ENCODE results near the gene ANKRD10.

The ANKRD10 gene

DNA sequence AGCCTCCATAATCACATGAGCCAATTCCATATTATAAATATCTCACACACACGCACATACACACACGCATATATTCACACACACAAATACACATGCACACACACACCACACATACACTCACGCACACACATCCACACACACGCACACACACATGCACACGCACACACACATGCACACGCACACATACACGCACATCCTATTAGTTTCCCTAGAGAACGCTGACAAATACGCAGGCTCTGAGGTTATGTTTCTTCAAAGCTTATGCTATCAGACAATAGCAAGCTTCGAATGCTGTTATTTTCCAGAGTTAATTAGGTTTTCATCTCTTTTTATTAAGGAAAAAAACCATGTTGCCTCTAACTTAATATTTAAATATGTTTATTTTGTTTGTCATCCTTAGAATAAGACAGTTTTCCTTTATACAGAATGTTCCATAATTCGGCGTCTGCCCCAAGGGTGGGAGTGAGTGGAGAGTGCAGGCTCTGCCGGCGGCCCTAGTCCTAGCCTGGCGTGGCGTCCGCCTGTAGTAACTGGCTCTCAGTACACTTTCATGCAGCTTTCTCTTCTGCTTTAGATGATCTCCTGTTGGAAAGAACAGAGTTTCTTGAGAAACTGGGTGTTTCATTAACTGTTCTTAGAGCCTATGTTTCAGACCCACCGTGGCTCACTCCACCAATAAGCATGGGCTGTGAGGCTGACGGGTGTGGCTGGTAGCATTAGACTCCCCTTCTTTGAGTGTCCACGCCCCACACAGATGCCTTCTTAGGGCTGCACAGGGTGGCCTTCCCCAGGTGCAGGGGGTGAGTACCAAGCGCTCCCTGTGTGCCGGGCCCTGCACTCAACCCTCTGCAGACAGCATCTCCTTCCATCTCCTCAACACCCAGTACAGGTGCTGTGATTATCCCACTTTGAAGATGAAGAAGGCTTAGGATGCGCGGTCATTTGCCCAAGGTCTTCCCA is 30.4 kb upstream of the ANKRD10 start:
- no peak for DNase-seq

DNA sequence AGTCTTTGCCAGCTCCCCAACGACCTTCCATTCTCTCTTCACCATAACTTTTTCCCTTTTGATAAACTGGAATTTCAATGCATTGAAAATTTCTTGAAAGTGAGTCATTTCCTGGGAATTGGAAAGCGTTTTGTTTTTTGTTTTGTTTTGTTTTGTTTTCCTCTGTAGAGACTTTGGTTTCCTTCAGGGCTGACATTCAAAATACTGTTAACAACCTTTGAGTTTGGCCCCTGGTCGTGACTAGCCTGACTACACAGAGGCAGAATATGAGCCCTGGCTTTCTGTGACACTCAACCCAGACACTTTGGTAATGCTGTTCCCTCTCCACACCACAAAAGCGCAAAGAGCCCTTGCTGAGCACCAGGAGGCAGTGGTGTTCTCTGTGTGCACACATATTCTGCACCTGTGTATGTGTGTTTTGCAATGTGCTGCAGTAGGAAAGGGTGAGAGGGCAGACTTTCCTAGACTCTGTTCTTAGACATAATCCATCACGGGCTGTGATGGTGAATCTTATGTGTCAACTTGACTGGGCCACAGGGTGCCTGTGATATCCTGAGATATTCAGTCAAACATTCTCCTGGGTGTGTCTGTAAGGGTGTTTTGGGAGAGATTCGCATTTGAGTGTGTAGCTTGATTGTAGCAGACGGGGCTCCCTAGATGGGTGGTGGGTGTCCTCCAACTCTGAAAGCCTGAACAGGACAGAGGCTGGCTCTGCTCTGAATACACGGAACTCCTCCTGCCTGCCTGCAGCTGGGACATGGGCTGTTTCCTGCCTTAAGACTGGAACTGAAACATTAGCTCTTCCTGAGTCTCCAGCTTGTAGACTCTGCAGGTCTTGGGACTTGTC is 29.5 kb upstream of the ANKRD10 start:
- DNase-seq = no peak

DNA sequence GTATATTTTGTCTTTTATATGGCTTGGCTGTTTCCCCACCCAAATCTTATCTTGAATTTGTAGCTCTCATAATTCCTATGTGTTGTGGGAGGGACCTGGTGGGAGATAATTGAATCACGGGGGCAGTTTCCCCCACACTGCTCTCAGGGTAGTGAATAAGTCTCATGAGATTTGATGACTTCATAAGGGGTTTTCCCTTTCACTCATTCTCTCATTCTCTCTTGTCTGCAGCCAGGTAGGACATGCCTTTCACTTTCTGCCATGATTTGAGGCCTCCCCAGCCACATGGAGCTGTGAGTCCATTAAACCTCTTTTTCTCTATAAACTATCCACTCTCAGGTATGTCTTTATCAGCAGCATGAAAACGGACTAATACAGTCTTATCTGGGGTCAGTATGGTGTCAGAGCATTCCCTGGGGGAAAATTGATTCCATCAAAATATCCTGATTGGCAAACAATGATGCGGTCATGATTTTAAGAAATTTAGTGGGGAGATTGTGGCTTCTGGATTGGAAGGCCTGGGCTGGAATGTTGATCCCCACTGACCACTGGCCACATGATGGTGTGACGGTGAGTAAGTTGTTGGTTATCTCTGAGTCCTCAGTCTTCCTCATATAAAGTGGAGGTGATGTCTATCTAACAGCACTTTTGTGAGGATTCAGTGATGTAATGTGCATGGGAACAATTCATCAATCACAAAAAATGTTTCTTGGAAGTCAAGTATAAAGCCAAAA is 27.5 kb upstream of the ANKRD10 start:
- no peak for DNase-seq

DNA sequence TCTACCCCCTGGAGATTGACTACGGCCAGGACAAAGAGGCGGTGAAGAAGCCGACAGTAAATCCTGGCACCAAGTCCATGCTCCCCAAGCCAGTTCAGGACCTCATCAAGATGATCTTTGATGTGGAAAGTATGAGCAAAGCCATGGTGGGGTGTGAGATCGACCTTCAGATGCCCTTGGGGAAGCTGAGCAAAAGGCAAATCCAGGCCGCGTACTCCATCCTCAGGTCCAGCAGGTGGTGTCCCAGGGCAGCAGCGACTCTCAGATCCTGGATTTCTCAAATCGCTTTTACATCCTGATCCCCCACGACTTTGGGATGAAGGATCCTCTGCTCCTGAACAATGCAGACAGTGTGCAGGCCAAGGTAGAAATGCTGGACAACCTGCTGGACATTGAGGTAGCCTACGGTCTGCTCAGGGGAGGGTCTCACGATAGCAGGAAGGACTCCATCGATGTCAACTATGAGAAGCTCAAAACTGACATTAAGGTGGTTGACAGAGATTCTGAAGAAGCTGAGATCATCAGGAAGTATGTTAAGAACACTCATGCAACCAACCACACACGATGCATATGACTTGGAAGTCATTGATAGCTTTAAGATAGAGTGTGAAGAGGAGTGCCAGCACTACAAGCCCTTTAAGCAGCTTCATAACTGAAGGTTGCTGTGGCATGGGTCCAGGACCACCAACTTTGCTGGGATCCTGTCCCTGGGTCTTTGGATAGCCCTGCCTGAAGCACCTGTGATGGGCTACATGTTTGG is 24.0 kb upstream of the ANKRD10 start:
- DNase-seq = no peak

DNA sequence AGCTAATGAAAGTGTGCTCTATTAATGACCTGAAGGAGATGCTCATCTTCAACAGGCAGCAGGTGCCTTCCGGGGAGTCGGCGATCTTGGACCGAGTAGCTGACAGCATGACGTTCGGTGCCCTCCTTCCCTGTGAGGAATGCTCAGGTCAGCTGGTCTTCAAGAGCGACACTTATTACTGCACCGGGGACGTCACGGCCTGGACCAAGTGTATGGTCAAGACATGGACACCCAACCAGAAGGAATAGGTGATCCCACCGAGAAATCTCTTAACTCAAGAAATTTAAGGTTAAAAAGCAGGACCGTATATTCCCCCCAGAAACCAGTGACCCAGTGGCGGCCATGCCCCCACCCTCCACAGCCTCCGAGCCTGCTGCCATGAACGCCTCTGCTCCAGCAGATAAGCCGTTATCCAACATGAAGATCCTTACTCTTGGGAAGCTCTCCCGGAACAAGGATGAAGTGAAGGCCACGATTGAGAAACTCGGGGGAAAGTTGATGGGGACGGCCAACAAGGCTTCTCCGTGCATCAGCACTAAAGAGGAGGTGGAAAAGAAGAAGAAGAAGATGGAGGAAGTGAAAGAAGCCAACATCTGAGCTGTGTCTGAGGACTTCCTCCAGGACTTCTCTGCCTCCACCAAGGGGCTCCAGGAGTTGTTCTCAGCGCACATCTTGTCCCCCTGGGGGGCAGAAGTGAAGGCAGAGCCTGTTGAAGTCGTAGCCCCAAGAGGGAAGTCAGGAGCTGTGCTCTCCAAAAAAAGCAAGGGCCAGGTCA is 22.8 kb upstream of the ANKRD10 start:
- DNase-seq = no peak

DNA sequence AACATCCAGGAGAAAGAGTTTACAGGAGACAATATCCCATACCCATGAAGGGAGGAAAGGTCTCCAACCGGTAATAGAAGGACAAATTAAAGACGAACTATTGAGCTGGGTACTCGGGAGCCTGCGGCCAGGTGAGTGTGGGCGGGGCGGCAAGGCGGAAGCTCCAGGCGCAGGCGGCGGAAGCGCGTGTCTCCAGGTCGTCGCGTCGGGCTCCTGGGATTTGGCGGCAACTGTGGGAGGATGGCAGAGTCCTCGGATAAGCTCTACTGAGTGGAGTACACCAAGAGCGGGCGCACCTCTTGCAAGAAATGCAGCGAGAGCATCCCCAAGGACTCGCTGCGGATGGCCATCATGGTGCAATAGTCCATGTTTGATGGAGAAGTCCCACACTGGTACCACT is 21.6 kb upstream of the ANKRD10 start:
- no peak for DNase-seq

DNA sequence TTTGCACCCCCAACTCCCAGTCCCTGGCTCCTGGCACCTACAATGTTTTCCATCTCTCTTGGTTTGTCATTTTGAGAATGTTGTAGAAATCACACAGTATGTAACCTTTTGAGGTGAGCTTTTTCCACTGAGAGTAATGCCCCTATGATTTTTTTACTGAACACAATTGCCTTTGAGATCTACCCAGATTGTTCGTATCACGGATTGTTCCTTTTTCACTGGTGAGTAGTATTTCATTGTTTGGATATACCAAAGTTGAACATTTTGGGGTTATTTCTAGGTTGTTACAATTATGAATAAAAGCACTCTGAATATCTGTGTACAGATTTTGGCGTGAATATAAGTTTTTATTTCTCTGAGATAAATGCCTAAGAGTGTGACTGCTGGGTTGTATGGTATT is 17.7 kb upstream of the ANKRD10 start:
- DNase-seq = no peak

DNA sequence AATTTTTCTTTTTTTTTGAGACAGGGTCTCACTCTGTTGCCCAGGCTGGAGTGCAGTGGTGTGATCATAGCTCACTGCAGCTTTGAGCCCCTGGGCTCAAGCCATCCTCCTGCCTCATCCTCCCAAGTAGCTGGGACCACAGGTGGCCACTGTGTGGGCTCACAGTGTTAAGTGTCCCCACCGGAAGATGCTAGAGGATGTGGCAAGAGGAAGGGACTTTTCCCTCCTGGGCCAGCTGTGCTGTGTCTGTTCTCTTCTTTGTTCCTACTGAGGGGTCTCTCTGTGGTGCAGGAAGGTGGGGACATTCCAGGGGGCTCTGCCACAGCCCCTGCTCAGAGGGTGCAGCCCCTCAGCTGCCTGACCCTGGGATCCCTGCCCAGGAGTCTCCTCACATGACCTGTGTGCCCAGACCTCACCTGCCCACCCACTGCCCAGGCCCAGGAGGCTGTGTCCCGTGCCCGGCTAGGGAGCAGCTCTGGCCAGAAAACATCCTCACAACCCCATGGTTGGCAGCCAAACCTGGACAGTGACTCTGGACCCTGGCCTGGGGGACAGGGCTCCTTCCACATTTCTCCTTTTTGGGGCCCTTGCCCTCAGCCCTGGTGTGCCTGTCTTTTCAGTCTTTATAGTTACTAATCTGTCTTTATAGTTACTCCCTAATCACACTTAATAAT is 14.4 kb upstream of the ANKRD10 start:
- no peak for DNase-seq

DNA sequence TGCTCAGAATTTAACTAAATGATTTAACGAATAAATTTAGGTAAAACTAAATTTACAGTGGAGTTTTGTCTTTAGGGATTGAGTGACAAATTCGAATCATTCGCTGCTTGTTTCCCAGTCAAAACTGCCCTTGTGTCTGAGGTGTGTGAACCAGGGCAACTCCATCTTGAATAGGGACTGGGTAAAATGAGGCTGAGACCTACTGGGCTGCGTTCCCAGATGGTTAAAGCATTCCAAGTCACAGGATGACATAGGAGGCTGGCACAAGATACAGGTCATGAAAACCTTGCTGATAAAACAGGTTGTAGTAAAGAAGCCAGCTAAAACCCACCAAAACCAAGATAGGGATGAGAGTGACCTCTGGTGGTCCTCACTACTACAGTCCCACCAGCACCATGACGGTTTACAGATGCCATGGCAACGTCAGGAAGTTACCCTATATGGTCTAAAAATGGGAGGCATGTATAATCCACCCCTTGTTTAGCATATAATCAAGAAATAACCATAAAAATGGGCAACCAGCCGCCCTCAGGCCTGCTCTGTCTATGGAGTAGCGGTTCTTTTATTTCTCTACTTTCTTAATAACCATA is 10.2 kb upstream of the ANKRD10 start:
- DNase-seq = no peak

DNA sequence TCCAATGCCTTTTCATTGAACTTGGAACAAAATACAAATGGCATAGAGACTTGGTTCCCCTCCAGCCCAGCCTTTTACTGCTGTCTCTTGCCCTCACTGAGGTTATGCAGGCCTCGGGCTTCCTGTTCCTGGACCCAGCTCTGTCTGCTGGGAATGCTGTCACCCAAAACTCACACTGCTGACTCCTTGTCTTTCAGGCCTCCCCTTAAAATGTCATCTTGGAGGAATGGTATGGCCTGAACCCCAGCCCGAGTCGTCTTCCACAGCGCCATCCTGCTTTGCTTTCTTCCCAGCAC is 9.7 kb upstream of the ANKRD10 start:
- no peak for DNase-seq

DNA sequence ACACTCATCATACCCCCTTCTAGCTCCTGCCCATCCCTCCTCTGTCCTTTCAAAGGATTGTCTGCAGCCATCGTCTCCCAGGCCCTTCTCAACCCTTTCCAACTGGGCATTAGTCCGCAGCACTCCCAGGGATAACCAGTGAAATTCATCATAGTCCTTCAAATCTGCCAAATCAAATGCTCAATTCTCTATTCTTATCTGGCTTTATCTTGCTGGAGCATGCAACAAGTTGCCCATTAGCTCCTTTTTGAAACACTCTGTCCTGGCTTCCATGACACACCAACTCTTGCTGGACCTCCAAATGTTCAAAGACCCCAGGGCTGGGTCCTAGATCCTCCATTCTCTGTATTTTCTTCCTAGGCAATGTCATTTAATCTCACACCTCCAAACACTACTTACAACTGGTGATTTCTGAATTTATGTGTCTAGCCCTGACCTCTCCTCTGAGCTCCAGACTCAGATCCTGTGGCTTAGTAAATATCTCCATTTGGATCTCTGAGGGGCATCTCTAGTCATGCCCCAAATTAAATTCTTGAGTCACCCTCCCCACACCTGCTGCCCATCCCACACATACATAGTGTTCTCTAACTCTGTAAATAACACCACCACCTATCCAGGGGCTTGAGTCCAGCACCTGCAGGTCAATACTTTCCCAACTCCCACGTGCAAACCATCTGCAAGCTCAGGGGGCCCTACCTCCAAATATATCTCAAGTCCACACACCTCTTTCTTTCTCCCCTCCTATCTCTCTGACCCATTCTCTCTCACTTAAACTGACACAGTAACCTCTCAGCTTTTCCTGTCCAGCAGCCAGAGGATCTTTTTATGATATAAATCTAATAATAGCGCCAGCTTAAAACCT is 9.1 kb upstream of the ANKRD10 start:
- DNase-seq = no peak

DNA sequence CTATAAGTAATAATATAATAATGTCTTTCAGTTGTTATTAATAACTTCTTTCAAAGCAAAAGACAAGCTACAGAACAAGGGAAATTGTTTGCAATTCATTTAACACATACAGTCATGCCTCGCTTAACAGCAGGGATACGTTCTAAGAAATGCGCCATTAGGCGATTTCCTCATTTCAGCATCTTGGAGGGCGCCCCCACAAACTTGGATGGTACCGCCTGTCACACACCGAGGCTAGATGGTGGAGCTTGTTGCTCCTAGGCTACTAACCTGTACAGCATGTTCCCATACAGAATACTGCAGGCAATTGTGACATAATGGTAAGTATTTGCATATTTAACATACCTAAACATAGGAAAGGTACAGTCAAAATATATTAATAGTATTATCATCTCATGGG is 8.2 kb upstream of the ANKRD10 start:
- no peak for DNase-seq

DNA sequence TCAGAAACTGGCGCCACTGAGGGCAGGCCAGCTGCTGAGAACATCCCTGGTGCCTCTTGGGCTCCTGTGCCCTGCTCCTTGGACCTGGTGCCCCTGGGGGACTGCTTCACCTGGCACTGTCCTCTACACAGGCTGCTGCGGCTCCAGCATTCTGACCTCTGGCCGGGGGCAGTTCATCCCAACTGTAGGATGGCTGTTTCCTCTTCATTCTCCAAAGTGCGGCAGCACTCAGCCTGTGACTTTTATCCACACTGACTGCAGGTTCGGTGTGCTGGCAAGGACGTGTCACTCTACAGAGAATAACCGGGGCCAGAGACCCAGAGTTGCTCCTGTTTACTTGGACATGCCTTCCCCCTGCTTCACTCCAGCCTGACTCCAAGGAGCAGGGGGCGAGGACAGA is 7.6 kb upstream of the ANKRD10 start:
- DNase-seq = no peak

DNA sequence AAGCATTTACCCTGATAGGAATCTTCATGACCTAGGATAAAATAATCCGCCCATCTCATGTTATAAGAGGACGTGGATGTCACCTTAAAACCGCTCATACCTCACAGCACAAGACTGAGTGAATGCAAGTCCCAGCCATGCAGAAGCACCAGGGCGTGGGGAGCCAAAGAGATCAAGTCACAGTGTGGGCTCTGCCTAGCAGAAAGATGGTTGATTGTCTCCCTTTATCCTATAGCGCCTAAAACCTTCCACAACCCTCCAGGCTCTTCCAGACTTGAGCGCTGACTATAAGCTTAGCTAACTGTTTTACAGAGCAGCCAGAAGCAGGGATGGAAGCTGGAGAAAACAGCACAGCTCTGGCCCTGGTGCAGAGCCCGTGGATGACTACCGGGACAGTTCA is 6.8 kb upstream of the ANKRD10 start:
- DNase-seq = no peak

DNA sequence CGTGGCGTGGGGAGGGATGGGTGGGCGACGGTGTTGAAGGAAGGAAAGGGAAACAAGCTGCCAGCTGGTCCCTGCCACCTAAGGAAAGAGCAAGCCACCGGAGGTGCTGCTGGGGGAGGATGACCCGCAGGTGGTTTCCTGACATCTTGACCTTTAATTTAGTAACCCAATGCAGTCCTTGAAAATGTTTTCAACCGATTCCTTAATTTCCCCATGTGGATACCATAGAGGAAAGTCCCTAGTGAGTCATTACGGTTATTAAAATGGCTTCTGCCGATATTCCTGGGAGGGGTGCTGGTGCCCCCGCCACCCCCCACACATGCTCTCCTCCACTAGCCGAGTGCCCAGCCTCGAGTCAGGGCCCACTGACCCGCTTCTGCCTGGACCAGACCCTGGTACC is 6.3 kb upstream of the ANKRD10 start:
- DNase-seq = no peak

DNA sequence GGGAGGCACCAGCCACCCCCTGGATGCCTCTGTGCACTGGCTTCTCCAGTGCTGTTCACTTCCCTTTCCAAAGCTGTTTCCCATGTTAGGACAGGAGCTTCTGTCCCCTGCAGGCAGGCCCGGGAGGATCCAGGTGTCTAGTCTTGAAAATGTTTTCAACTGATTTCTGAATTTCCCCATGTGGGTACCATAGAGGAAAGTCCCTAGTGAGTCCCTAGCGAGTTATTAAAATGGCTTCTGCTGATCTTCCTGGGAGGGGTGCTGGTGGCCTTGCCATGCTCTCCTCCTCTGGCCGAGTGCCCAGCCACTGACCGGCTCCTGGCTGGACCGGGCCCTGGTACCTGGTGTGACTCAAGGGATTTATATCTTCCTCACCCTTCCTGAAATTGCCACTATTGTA is 5.2 kb upstream of the ANKRD10 start:
- DNase-seq = no peak

DNA sequence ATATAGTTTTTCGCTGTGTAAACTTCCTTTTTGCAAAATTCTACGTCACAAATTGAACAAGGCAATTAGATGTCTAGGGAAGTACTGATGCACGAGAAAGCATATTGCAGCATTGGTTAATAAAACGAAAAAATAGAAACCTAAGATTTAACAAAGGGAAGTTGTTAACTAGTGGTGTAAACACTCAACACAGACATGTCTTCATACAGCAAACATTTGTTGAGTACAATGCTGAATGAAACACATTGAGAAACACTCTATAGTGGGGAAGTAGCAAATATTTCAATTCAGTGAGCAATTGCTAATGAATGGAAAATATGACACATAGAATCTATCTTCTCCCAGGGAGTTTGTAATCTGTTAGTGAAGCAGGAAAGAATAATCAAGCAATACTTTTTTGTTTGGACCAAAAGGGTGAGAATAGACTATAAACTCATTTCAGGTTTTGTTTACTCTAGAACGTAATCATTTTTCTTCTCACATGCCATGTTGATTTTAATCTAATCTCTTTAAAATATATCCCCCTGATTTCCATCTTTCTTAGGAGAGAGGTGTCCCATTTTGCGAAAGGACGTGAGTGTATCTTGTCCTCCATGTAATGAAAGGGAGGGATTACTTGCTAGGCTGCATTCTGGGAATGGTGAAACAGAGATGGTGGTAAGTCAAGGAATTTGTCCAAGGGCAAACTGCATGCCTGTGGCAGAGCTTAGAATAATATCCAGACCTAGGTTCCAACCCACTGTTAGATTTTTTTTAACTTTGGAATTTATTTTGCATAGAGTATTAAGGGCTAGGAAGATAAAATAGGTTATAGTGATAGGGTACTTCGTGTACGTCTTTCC is 1.7 kb upstream of the ANKRD10 start:
- no peak for DNase-seq

DNA sequence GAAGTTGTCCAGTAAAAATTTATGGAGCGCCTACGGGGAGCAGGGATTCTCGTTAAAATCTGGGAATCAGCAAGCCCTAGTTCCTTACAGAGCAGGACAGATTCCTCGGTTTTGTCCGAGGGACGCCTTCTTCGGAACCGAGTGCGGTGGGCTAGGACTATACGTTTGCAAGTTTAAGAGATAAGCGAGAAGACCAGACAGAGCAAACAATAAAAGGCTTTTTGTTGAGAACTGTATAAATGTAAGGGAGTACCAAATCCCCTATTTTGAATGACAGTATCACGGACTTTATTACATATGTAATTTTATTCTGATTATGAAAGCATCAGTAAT is 971 bp upstream of the ANKRD10 start:
- no peak for DNase-seq
